ENCODE results near the gene DOCK8. TPM values are rescaled to one million over a fixed set of nuclear protein-coding genes. Genes with fewer than 3 reads are reported as not detected.
A peak's percentile ranks its signal among the peaks of the same experiment; 100 is the strongest.

The DOCK8 gene
- total and polyA plus RNA-seq, 2 donors from 2014 or later = 5.0 to 46.5 TPM

DNA sequence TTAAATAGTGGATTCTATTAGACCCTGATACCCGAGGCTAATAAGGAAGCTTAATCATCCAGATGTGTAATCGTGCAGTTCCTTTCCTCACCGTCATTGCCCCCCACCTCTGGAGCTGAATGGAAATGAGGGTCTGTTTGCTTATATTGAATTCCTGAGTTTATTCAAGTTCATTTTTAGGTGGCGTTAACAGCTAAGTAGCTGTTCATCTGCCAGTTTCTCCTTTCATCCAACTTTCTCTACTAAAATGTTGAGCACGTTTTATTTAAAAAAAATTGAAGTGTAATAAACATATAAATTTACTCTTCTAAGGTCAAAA is 291.0 kb downstream of the DOCK8 start:
- peak overlapping the region; percentile 10 to 51 (median 41) for H3K9ac ChIP-seq (ENCODE audit: low read length in 3 of 3)
- peak overlapping the region; percentile 60 to 73 for H3K27ac ChIP-seq (ENCODE audit: low read depth in 2 of 2, low read length in 2 of 2)
- peaks cover 0 to 11% (median 0%) of the 10 kb centered on the region in 3 donors for H3K4me1 ChIP-seq (ENCODE audit: control insufficient read depth in 2 of 3, insufficient read depth in 2 of 3, low read depth in 1 of 3, low read length in 3 of 3)
- H3K9me3 ChIP-seq (ENCODE audit: control insufficient read depth in 2 of 3, insufficient read depth in 1 of 3, low read length in 3 of 3) = no peaks in the 10 kb centered on the region
- intact Hi-C loops (cut with DNase I) = no loop called here
- H3K27me3 ChIP-seq (ENCODE audit: control insufficient read depth, insufficient read depth, low read length) = no peaks in the 10 kb centered on the region
- DNase-seq (peak in 1 of 5 donors; percentile 44), FAIRE-seq (no peak)
- H3K4me3 ChIP-seq (ENCODE audit: low read length in 3 of 3) = peak overlapping the region; percentile 57 to 74 (median 68)
- TF ChIP-seq CTCF (IDR thresholded peaks at IDR 0.05; ENCODE audit: borderline replicate concordance, extremely low read depth, insufficient read depth) = no peak
- no peaks in the 10 kb centered on the region for H3K36me3 ChIP-seq (ENCODE audit: control insufficient read depth in 2 of 3, insufficient read depth in 3 of 3, low read length in 3 of 3)

DNA sequence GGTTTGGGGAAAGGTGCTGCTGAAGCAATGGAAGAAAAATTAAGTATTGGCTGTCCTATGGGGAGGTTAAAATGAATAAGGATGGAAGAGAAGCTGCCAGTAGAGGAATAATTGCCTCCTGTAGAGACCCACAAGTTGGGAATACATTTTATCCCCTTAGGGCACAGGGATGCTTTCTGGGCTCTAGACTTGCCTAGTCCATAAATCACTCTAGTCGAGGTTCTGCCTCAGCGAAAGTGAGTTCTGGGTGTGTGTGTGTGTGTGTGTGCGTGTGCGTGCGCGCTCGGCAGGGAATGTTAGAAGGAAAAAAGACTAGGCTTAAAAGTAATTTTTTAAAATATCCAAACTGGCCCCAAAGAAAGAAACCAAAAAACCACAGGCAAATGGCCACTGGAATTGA is 291.6 kb downstream of the DOCK8 start:
- Histone ChIP-seq H3K4me1 (ENCODE audit: control insufficient read depth in 2 of 3, insufficient read depth in 2 of 3, low read depth in 1 of 3, low read length in 3 of 3) (peaks cover 0 to 11% (median 0%) of the 10 kb centered on the region in 3 donors), H3K9ac (ENCODE audit: low read length in 3 of 3) (no peak overlapping the region), H3K27me3 (ENCODE audit: control insufficient read depth, insufficient read depth, low read length) (no peaks in the 10 kb centered on the region), H3K9me3 (ENCODE audit: control insufficient read depth in 2 of 3, insufficient read depth in 1 of 3, low read length in 3 of 3) (no peaks in the 10 kb centered on the region), H3K27ac (ENCODE audit: low read depth in 2 of 2, low read length in 2 of 2) (no peak overlapping the region), H3K4me3 (ENCODE audit: low read length in 3 of 3) (peak overlapping the region in 2 of 3 donors; percentile 68 to 74), H3K36me3 (ENCODE audit: control insufficient read depth in 2 of 3, insufficient read depth in 3 of 3, low read length in 3 of 3) (no peaks in the 10 kb centered on the region)
- intact Hi-C loops (cut with DNase I) = no loop called here
- no peak for FAIRE-seq
- no peak for TF ChIP-seq CTCF (IDR thresholded peaks at IDR 0.05; ENCODE audit: borderline replicate concordance, extremely low read depth, insufficient read depth)
- DNase-seq = peak in 4 of 5 donors; percentile 37 to 66 (median 58)

- H3K27ac ChIP-seq (ENCODE audit: low read depth in 2 of 2, low read length in 2 of 2) = no peak overlapping the region
- intact Hi-C loops (cut with DNase I) = no loop called here
- no peak for DNase-seq
- H3K4me3 ChIP-seq (ENCODE audit: low read length in 3 of 3) = no peak overlapping the region
- H3K9me3 ChIP-seq (ENCODE audit: control insufficient read depth in 2 of 3, insufficient read depth in 1 of 3, low read length in 3 of 3) = no peaks in the 10 kb centered on the region
- H3K4me1 ChIP-seq (ENCODE audit: control insufficient read depth in 2 of 3, insufficient read depth in 2 of 3, low read depth in 1 of 3, low read length in 3 of 3) = peaks cover 0 to 2% (median 0%) of the 10 kb centered on the region in 3 donors
- no peak for FAIRE-seq
- H3K36me3 ChIP-seq (ENCODE audit: control insufficient read depth in 2 of 3, insufficient read depth in 3 of 3, low read length in 3 of 3) = no peaks in the 10 kb centered on the region
- no peaks in the 10 kb centered on the region for H3K27me3 ChIP-seq (ENCODE audit: control insufficient read depth, insufficient read depth, low read length)
- no peak overlapping the region for H3K9ac ChIP-seq (ENCODE audit: low read length in 3 of 3)
- no peak for TF ChIP-seq CTCF (IDR thresholded peaks at IDR 0.05; ENCODE audit: borderline replicate concordance, extremely low read depth, insufficient read depth)
These were observed 297.2 kb downstream of the DOCK8 start for GRCh38 chr9:511861-512260.
